Measurements from ENCODE around the gene ATP5PD. TPM values are rescaled to one million over a fixed set of nuclear protein-coding genes. Genes with fewer than 3 reads are reported as not detected.
"Not testable (repeated sequence)": the region's sequence is repeated elsewhere in the genome, so short reads cannot be mapped to it uniquely, and the experiment has no call there.

ATP5PD gene
- total RNA-seq, 2 donors from 2014 or later = 164 to 216 TPM

DNA sequence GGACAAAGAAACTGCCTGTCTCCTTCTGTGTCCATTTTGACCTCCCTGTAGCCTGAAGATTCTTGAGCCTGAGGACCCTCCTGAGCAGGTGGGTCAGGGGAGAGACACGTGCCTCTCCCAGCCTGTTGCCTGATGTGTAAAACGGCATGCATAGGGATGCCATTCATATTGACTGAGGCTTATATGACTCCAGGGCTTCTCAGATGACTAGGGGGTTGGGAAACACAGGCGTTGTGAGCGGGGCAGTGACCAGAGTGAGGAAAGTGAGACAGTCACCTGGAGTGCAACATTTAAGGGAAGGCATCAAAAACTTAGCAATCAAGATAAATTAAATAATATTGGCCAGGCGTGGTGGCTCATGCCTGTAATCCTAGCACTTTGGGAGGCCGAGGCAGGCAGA lies 35.9 kb upstream of the ATP5PD start:
- Mint-ChIP-seq H3K36me3 (ENCODE audit: low read depth) (no peaks in the 10 kb centered on the region), H3K4me1 (peaks cover 7% of the 10 kb centered on the region), H3K27ac (peak overlapping the region; percentile 51), H3K4me3 (no peak overlapping the region), H3K9me3 (no peaks in the 10 kb centered on the region), H3K27me3 (no peaks in the 10 kb centered on the region)
- ATAC-seq (replicated peaks) = no peak

DNA sequence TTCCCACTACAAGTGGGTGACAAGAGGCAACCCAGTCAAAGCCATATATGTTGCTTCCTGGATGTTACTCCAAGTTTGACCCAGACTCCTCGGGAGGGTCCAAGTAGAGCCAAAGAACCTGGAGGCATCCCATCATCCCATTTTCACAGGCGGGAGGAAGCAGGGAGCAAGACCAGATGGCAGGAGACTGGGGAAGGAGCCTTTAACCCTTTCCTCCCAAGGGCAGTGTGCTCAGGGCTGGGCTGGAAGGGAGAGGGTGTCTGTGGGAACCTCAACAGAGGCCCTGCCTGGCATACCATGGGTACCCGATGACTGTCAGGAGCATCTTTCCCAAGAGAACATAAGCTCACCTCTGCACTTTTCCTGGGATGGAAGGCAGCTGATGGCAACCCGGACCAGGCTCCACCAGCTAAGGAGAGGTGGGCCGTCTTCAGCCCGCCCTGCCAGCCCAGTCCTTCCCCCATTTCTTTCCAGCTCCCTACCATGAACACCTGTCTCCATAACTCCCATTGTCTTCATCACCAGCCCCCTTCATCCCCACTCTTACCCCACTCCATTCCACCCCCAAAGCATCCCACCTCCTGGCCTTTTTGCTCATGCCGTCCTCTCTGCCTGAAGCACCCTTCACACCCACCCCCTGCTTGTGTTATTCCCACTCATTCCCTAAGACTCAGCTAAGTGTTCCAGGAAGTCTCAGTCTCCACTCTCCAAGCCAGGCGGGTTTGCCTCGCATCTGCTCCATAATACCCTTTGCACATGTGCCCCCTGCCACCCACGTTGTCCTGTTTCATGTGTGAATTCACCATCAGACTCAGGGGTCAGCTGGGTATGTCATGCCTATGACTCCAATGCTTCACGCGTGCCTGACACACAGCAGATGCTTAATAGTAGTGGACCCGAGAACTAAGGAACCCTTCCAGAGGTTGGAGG lies 35.1 kb upstream of the ATP5PD start:
- Mint-ChIP-seq H3K36me3 (ENCODE audit: low read depth) (no peaks in the 10 kb centered on the region), H3K4me1 (peaks cover 7% of the 10 kb centered on the region), H3K4me3 (no peak overlapping the region), H3K9me3 (no peaks in the 10 kb centered on the region), H3K27ac (peak overlapping the region; percentile 51), H3K27me3 (no peaks in the 10 kb centered on the region)
- ATAC-seq (replicated peaks) = no peak

DNA sequence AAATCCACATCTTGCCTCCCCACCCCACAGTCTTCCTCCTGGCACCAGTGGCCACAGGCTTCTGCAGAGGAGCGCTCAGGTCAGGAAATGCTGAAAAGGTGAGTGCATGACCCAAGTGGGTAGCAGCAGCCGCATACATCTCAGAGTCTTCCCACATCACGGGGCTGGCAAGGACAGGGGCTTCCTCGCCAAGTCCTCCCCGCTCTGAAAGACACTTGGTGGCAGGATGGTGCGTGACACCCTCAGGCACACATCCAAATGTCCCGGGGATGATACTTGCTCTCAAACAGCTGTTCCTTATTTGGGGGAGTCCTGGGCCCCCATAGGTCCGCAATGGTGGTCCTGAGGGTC lies 32.2 kb upstream of the ATP5PD start:
- Mint-ChIP-seq H3K27ac (peak overlapping the region; percentile 73), H3K4me1 (peaks cover 3% of the 10 kb centered on the region), H3K9me3 (no peaks in the 10 kb centered on the region), H3K27me3 (no peaks in the 10 kb centered on the region), H3K36me3 (ENCODE audit: low read depth) (no peaks in the 10 kb centered on the region), H3K4me3 (peak overlapping the region; percentile 78)
- no peak for ATAC-seq (replicated peaks)

DNA sequence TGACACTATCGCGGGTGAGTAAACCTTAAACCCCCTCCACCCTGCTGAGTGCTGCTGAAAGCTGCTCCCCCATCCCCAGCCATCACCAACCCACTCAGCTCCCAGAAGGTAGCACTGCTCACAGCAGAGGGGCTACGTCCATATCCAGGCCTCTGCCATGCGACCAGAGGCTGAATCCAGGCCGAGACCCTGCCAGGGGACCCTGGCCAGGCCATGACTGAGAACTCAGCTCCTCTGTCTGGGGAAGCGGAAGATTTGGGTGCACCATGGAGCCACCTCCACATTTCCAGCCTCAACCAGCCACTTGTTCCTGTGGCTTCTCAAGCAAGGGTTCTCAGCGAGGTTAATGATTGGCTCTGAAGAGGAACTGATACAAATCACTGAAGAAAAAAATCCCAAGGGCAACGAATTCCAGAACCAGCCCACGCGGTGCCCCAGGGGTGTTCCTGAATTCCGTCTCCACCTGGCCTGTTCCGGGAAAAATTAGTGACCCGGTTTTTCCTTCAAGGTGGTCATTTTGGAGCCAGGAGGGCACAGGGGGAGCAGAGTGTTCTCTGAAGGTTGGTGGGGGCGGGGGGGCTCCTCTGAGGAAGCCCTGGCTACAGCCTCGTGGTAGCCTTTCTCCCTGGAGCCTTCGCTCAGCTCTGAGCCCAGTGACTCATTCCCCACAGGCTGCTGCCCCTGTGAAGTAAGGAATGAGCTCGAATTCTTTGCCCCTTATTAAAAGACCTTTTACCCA lies 31.7 kb upstream of the ATP5PD start:
- H3K36me3 Mint-ChIP-seq (ENCODE audit: low read depth) = no peaks in the 10 kb centered on the region
- peak overlapping the region; percentile 78 for H3K4me3 Mint-ChIP-seq
- H3K4me1 Mint-ChIP-seq = no peaks in the 10 kb centered on the region
- peak overlapping the region; percentile 73 for H3K27ac Mint-ChIP-seq
- ATAC-seq (replicated peaks) = peak; percentile 52
- no peaks in the 10 kb centered on the region for H3K9me3 Mint-ChIP-seq
- H3K27me3 Mint-ChIP-seq = no peaks in the 10 kb centered on the region

DNA sequence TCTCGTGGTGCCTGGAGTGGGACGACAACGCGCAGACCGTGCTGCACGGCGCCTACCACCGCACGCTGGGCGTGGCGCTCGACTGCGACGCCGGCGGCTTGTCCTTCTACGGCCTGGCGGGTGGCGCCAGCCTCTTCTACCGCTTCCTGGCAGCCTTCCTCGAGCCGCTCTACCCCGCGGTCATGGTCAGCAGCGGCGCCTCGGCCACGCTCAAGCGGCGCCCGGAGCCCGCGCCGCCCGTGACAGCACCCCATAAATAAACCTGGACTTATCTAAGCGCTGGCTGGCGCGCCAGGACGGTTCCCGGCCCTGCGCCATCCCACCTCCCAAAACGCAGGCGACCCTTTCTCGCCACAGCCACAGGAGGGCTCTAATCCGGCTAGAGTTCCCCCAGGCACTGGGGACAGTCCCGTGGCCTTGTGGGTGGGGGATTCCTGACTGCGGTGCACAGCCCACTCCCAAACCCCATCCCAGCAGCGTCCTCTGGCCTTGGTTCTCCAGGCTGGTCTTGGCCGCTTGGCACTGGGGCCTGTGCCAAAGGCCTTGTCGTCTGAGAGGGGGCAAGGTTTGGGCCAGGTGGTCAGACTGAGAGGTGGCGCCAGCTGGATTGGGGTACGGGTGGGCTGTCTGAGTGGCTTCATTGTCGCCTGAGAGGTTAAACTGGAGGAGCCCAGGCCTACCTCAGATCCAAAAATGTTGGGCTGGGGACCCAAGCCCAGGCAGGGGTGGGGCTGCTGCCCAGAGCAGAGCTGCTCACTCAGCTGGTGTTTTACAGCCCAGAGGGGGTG lies 30.9 kb upstream of the ATP5PD start:
- no peaks in the 10 kb centered on the region for H3K27me3 Mint-ChIP-seq
- H3K9me3 Mint-ChIP-seq = no peaks in the 10 kb centered on the region
- no peaks in the 10 kb centered on the region for H3K36me3 Mint-ChIP-seq (ENCODE audit: low read depth)
- peak overlapping the region; percentile 73 for H3K27ac Mint-ChIP-seq
- ATAC-seq (replicated peaks) = peak; percentile 85
- no peaks in the 10 kb centered on the region for H3K4me1 Mint-ChIP-seq
- H3K4me3 Mint-ChIP-seq = peak overlapping the region; percentile 78

DNA sequence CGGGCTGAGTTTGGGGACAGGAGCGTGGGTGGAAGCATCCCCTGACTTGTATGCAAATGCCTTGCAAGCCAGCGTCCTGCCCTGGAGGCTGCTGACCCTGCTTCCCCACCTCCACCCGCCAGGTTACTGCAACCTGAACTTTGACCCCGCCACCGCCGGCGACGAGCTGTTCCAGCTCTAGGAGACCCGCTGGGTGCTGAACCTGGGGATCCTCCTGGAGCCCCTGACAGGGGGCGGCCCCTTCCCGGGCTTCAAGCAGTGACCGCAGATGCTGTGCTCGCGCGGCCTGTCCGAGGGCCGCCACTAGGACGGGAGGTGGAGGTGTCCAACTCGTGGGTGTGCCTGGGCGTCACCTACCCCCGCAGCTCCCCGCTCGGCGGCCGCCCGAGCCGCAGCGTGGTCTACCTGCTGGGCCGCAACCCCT lies 30.3 kb upstream of the ATP5PD start:
- no peaks in the 10 kb centered on the region for H3K36me3 Mint-ChIP-seq (ENCODE audit: low read depth)
- H3K27me3 Mint-ChIP-seq = no peaks in the 10 kb centered on the region
- no peak for ATAC-seq (replicated peaks)
- no peaks in the 10 kb centered on the region for H3K4me1 Mint-ChIP-seq
- peak overlapping the region; percentile 78 for H3K4me3 Mint-ChIP-seq
- peak overlapping the region; percentile 73 for H3K27ac Mint-ChIP-seq
- no peaks in the 10 kb centered on the region for H3K9me3 Mint-ChIP-seq

DNA sequence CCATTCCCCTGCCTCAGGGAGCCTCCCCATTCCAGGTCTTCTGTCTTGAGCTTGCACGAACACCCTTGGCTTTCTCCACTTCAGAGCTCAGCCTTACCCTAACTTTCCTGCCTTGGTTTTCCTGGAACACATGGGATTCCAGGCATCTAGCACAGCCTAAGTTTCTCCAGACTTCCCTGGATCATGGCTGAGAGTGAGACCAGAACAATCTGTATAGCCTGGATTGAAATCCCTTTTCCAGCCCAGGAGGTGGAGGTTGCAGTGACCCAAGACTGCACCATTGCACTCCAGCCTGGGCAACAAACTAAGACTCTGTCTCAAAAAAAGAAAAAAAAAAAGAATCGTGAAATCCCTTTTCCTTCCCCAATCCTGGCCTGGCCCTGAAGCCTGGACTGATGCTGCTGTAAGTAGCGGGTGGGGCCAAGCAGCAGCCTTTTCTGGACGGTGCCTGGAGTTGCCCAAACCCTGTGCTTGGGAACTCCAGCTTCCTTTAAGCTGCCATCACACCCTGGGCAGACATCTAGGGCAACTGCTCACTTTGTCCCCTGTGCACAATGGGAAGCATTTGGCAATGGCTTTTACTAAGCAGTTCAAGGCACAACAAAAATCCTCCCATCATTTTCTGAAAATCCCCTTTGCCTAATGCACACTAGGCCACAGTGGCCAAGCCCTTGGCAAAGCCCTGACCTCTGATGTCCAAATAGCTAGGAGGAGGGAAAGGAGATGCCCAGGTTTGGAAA lies 29.0 kb upstream of the ATP5PD start:
- no peaks in the 10 kb centered on the region for H3K9me3 Mint-ChIP-seq
- no peak overlapping the region for H3K4me3 Mint-ChIP-seq
- no peaks in the 10 kb centered on the region for H3K36me3 Mint-ChIP-seq (ENCODE audit: low read depth)
- no peaks in the 10 kb centered on the region for H3K27me3 Mint-ChIP-seq
- no peaks in the 10 kb centered on the region for H3K4me1 Mint-ChIP-seq
- H3K27ac Mint-ChIP-seq = no peak overlapping the region
- no peak for ATAC-seq (replicated peaks)

DNA sequence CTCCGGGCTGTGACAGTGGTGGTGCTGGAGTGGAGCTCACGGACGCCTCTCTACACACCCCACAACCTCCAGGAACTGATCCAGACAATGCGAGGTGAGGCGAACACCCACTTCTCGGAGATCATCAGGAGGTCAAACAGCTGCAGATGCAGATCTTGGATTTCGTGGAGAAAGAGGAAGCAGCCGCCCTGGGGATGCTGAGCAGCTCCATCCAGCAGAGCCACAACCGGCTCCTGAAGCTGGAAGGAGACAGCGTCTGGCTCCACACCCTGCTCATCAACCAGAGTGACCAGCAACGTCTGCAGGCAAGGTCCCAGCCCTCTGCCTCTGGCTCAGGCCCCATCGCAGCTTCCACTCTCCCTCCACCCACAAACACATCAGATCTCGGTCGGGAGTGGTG lies 27.8 kb upstream of the ATP5PD start:
- Mint-ChIP-seq H3K36me3 (ENCODE audit: low read depth) (no peaks in the 10 kb centered on the region), H3K9me3 (no peaks in the 10 kb centered on the region), H3K27ac (no peak overlapping the region), H3K4me1 (no peaks in the 10 kb centered on the region), H3K27me3 (no peaks in the 10 kb centered on the region), H3K4me3 (no peak overlapping the region)
- ATAC-seq (replicated peaks) = no peak

DNA sequence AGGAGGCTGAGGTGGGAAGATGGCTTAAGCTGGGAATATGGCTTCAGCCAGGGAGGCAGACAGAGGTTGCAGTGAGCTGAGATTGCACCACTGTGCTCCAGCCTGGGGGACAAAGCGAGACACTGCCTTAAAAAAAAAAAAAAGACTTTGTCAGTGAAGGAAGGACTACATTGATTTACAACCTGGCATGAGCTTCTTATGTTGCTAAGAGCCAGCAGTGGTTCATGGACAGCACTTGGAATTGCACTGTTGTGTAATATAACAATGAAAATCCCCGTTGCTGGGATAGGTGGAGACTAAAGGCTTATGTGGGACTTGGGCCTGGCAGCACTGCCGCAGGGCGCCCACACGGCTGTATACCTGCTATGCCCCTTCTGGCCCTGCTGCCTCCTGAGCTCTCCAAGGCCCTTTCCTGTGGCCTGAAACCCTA lies 26.9 kb upstream of the ATP5PD start:
- Mint-ChIP-seq H3K4me3 (no peak overlapping the region), H3K4me1 (no peaks in the 10 kb centered on the region), H3K27ac (no peak overlapping the region)

DNA sequence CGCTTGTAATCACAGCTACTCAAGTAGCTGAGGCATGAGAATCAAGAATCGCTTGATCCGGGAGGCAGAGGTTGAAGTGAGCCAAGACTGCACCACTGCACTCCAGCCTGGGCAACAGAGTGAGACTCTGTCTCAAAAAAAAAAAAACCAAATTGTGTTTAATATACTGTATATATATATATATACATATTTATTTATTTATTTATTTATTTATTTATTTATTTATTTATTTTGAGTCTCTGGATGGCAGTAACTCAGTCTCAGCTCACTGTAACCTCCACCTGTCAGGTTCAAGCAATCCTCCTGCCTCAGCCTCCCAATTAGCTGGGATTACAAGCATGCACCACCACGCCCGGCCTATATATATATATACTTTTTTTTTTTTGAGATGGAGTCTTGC lies 26.1 kb upstream of the ATP5PD start:
- not testable (repeated sequence) for H3K4me3 Mint-ChIP-seq; H3K27ac Mint-ChIP-seq; H3K4me1 Mint-ChIP-seq; H3K27me3 Mint-ChIP-seq; H3K9me3 Mint-ChIP-seq; ATAC-seq (replicated peaks); H3K36me3 Mint-ChIP-seq (ENCODE audit: low read depth)

More for the DNA sequence above, 26.9 kb upstream of the ATP5PD start:
- Mint-ChIP-seq H3K27me3 (no peaks in the 10 kb centered on the region), H3K36me3 (ENCODE audit: low read depth) (no peaks in the 10 kb centered on the region), H3K9me3 (no peaks in the 10 kb centered on the region)
- no peak for ATAC-seq (replicated peaks)

DNA sequence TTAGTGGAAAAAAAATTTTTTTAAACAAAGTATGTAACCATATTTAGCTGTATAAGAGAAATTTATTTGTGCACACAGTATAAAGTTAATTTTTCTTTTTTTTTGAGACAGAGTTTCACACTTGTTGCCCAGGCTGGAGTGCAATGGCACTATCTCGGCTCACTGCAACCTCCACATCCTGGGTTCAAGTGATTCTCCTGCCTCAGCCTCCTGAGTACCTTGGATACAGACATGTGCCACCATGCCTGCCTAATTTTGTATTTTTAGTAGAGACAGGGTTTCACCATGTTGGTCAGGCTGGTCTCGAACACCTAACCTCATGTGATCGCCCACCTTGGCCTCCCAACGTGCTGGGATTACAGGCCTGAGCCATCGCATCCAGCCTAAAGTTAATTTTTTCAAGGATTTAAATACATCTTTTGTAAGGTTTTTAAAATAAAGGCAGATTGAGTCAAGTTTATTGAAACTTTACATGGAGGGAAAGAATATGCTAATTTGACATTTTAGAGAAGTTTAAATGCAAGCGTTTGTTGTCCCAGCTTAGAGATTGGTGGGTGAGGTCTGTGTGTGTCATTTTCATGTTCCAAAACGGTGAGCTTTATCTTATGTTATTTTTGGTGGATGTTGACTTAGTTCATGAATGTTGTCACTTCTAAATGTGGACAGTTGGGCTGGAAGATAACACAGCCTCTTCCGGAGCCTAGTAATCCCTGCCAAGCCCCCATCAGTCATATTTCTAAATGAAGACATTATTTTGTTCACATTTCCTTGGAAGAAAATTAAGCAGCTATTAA lies 24.9 kb upstream of the ATP5PD start:
- H3K36me3 Mint-ChIP-seq (ENCODE audit: low read depth); H3K4me3 Mint-ChIP-seq; H3K27me3 Mint-ChIP-seq; H3K4me1 Mint-ChIP-seq; ATAC-seq (replicated peaks); H3K9me3 Mint-ChIP-seq: not testable (repeated sequence)
- H3K27ac Mint-ChIP-seq = peak overlapping the region; percentile 29

DNA sequence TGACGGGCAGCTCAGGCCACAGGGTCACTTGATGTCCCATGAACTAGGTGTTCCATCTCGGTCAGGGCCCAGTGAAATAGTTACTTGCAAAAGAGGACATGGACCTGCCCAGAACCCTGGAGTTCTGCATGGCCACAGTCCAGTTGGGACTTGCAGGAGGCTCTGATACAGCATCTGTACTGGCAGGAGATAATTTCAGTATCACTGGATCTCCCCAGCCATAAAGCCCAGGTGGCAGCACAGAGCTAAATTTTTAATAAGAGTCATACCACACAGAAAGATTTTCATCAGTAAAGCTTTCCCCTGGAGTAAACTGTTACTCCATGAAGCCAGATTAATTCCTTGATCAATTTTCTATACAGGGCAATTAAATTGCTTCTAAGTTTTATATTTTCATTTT lies 23.0 kb upstream of the ATP5PD start:
- H3K4me3 Mint-ChIP-seq = no peak overlapping the region
- no peaks in the 10 kb centered on the region for H3K9me3 Mint-ChIP-seq
- no peak overlapping the region for H3K27ac Mint-ChIP-seq
- H3K36me3 Mint-ChIP-seq (ENCODE audit: low read depth) = peaks cover 14% of the 10 kb centered on the region
- no peaks in the 10 kb centered on the region for H3K27me3 Mint-ChIP-seq
- H3K4me1 Mint-ChIP-seq = peaks cover 19% of the 10 kb centered on the region
- ATAC-seq (replicated peaks) = no peak

DNA sequence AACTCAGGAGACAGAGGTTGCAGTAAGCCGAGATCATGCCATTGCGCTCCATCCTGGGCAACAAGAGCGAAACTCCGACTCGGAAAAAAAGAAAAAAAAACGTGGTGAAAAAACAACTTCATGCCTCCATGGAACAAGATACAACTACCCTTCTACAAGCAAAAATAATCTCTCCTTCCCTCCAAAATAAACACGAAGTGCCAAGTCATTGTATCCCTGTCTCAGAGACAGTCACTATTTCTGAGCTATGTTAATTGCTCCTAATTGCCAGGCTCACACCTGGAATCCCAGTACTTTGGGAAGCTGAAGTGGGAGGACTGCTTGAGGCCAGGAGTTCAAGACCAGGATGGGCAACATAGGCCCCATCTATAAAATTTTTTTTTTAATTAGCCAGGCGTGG lies 22.0 kb upstream of the ATP5PD start:
- Mint-ChIP-seq H3K36me3 (ENCODE audit: low read depth) (peaks cover 24% of the 10 kb centered on the region), H3K27me3 (no peaks in the 10 kb centered on the region), H3K9me3 (no peaks in the 10 kb centered on the region), H3K4me1 (peaks cover 19% of the 10 kb centered on the region), H3K27ac (no peak overlapping the region), H3K4me3 (no peak overlapping the region)
- no peak for ATAC-seq (replicated peaks)
